Measurements from ENCODE around the gene ADAMTS1. TPM values are rescaled to one million over a fixed set of nuclear protein-coding genes. Genes with fewer than 3 reads are reported as not detected.
A peak's percentile ranks its signal among the peaks of the same experiment; 100 is the strongest.

ADAMTS1 gene
- total RNA-seq, 4 donors from 2014 or later, result 29.8 to 54.8 (median 44.3) TPM

GRCh38 chr21:26835027-26835713 is 10.0 kb downstream of the ADAMTS1 start:
- peak in 1 of 3 donors; percentile 4 for TF ChIP-seq POLR2AphosphoS5 (IDR thresholded peaks at IDR 0.05)
- TF ChIP-seq CTCF (IDR thresholded peaks at IDR 0.05), result no peak
- TF ChIP-seq POLR2A (IDR thresholded peaks at IDR 0.05), result no peak
- Histone ChIP-seq H3K4me1 (no peaks in the 10 kb centered on the region), H3K27me3 (no peaks in the 10 kb centered on the region), H3K4me3 (no peak overlapping the region), H3K27ac (no peak overlapping the region), H3K36me3 (peaks cover 0 to 13% (median 5%) of the 10 kb centered on the region in 4 donors), H3K9me3 (no peaks in the 10 kb centered on the region)
- 67 to 74% methylated on average over 6 to 7 of the region's 7 CpGs for WGBS, 2 donors (ENCODE audit: low coverage in 1 of 2)
- DNase-seq, result no peak
- in situ Hi-C loops (cut with MboI; ENCODE audit: low pct_ligation_motif_present in 1 of 4, low pct_unique_long_range_greater_than_20kb in 1 of 4, low sequenced_read_pairs in 3 of 4), result loop anchor here in 1 of 4 donors (25.0 kb wide), 1 partner anchor 1227 kb away; no protein-coding TSS in a partner anchor
- intact Hi-C loops (cut with DNase I; ENCODE audit: low total_unique reads), result no loop called here

DNA sequence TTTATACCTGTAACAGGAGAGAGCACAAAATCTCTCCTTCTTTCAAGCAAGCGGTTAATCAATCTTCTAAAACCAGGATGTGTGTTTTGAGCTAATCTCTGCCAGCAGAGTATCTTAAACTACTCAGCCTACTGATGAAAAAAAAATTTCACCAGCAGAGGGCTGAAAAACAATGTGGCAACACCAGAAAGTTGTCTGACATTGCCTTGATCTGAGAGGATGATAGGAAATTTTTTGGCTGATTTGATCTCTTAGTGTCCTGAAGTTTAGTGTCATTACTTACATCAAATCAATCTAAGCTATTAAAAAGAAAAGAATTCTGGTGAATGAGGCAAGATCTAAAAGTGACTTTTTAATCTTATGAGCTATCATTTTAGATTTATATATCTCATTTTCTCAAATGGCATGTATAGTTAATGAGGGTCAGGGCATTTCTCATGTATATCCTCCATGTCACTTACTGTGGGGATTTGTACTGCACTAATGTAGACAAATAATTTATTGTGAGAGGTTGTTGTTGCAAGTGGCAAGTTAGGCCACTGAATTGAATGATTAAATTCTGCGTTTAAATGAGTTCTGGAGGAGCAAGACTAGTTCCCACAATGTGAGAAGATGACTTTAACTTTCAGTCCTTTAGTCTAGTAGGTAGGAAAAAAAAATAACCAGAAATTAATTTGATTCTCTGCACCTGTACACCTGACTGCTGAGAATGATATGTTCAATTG is 10.9 kb downstream of the ADAMTS1 start:
- Histone ChIP-seq H3K27me3 (no peaks in the 10 kb centered on the region), H3K4me1 (no peaks in the 10 kb centered on the region), H3K9me3 (no peaks in the 10 kb centered on the region), H3K36me3 (peaks cover 0 to 7% (median 4%) of the 10 kb centered on the region in 4 donors), H3K27ac (no peak overlapping the region), H3K4me3 (no peak overlapping the region)
- WGBS, 2 donors (ENCODE audit: low coverage in 1 of 2), result 93 to 100% methylated on average over 1 to 2 of the region's 2 CpGs
- TF ChIP-seq POLR2AphosphoS5 (IDR thresholded peaks at IDR 0.05) (no peak), POLR2A (IDR thresholded peaks at IDR 0.05) (no peak), EP300 (IDR thresholded peaks at IDR 0.05; ENCODE audit: low read depth) (no peak), CTCF (IDR thresholded peaks at IDR 0.05) (peak in 2 of 5 experiments; percentile 5 to 10)
- no peak for DNase-seq
- in situ Hi-C loops (cut with MboI; ENCODE audit: low pct_ligation_motif_present in 1 of 4, low pct_unique_long_range_greater_than_20kb in 1 of 4, low sequenced_read_pairs in 3 of 4), result loop anchor here in 1 of 4 donors (25.0 kb wide), 1 partner anchor 1228 kb away; no protein-coding TSS in a partner anchor
- intact Hi-C loops (cut with DNase I; ENCODE audit: low total_unique reads), result no loop called here

DNA sequence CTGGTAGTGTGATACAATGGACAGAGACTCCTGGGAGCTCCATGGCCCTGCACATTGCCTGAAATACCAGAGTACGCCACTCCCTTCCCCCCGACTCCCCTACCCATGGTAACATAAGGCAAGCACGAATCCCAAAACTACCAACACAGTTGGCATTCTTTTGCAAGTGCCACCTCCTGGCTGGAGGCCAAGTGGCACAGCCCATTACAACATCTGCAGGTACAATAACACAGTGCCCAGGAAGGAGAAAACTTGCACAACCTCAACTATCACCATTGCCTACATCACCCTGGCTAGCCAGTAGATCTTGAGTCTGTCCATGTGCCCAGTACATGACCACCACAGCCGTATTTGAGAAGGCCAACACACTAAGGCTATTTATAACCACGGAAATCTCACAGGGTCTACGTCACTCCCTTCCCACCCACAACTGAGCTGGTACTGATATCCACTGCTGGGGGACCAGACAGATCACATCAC is 11.7 kb downstream of the ADAMTS1 start:
- Histone ChIP-seq H3K4me3 (no peak overlapping the region), H3K4me1 (no peaks in the 10 kb centered on the region), H3K36me3 (peaks cover 0 to 4% (median 2%) of the 10 kb centered on the region in 4 donors), H3K27me3 (no peaks in the 10 kb centered on the region), H3K9me3 (no peaks in the 10 kb centered on the region), H3K27ac (no peak overlapping the region)
- WGBS, 2 donors (ENCODE audit: low coverage in 1 of 2), result 86% methylated on average over 6 of the region's 6 CpGs; no CpG with 5 or more reads in 1 of the 2 donors
- intact Hi-C loops (cut with DNase I; ENCODE audit: low total_unique reads), result no loop called here
- in situ Hi-C loops (cut with MboI; ENCODE audit: low pct_ligation_motif_present in 1 of 4, low pct_unique_long_range_greater_than_20kb in 1 of 4, low sequenced_read_pairs in 3 of 4), result loop anchor here in 1 of 4 donors (25.0 kb wide), 1 partner anchor 1229 kb away; no protein-coding TSS in a partner anchor
- no peak for DNase-seq
- no peak for TF ChIP-seq POLR2A (IDR thresholded peaks at IDR 0.05)
- no peak for TF ChIP-seq CTCF (IDR thresholded peaks at IDR 0.05)
- TF ChIP-seq EP300 (IDR thresholded peaks at IDR 0.05; ENCODE audit: low read depth), result no peak
- TF ChIP-seq POLR2AphosphoS5 (IDR thresholded peaks at IDR 0.05), result no peak

- intact Hi-C loops (cut with DNase I; ENCODE audit: low total_unique reads), result no loop called here
- in situ Hi-C loops (cut with MboI; ENCODE audit: low pct_ligation_motif_present in 1 of 4, low pct_unique_long_range_greater_than_20kb in 1 of 4, low sequenced_read_pairs in 3 of 4), result loop anchor here in 1 of 4 donors (25.0 kb wide), 1 partner anchor 1229 kb away; no protein-coding TSS in a partner anchor
- Histone ChIP-seq H3K36me3 (peaks cover 0 to 4% (median 2%) of the 10 kb centered on the region in 4 donors), H3K9me3 (no peaks in the 10 kb centered on the region), H3K4me3 (no peak overlapping the region), H3K27me3 (no peaks in the 10 kb centered on the region), H3K4me1 (no peaks in the 10 kb centered on the region), H3K27ac (no peak overlapping the region)
- no peak for DNase-seq
- WGBS, 2 donors (ENCODE audit: low coverage in 1 of 2), result 97 to 100% methylated on average over 2 to 3 of the region's 4 CpGs
- TF ChIP-seq POLR2AphosphoS5 (IDR thresholded peaks at IDR 0.05) (no peak), POLR2A (IDR thresholded peaks at IDR 0.05) (no peak), CTCF (IDR thresholded peaks at IDR 0.05) (no peak), EP300 (IDR thresholded peaks at IDR 0.05; ENCODE audit: low read depth) (no peak)
These were observed 12.2 kb downstream of the ADAMTS1 start for GRCh38 chr21:26833011-26833410.
